Lower leg skin (tissue), 3 donors: ENCODE measurements around the gene SLC39A8.

Experiments used
- CTCF ChIP-seq, 3 donors: fragments of 450-650 bp; IDR thresholded peaks; one replicate each; pipeline ENCODE4 v1.5.1; 2016; ENCODE audit warnings: antibody characterized with exemption in 3 of 3, mild to moderate bottlenecking in 3 of 3, moderate library complexity in 2 of 3
- POLR2A ChIP-seq, 2 donors: fragments of 450-650 bp; IDR thresholded peaks; one replicate each; pipeline ENCODE4 v1.6.1; 2016 to 2017; ENCODE audit warnings: antibody characterized with exemption in 2 of 2, mild to moderate bottlenecking in 1 of 2, moderate library complexity in 1 of 2

- TF ChIP-seq POLR2A (IDR thresholded peaks at IDR 0.05) (no peak), CTCF (IDR thresholded peaks at IDR 0.05) (no peak)
Observed at GRCh38 chr4:102356562-102357202, 11.4 kb upstream of the SLC39A8 start.
